Measurements from ENCODE around the gene DNLZ.

Gene DNLZ

GRCh38 chr9:136349546-136349945 lies 14.0 kb downstream of the DNLZ start:
- Histone ChIP-seq H3F3A (ENCODE audit: insufficient read depth) (no peaks in the 10 kb centered on the region), H3K4me3 (ENCODE audit: insufficient read depth, low read length, poor library complexity, severe bottlenecking) (no peak overlapping the region), H3K27me3 (ENCODE audit: low read length) (no peaks in the 10 kb centered on the region), H3K9ac (ENCODE audit: low read length) (no peak overlapping the region), H2AFZ (ENCODE audit: low read depth, low read length, severe bottlenecking) (no peak overlapping the region), H4K20me1 (ENCODE audit: low read depth, low read length) (no peaks in the 10 kb centered on the region), H3K36me3 (ENCODE audit: low read length) (no peaks in the 10 kb centered on the region), H3K9me3 (ENCODE audit: insufficient read depth, low read length) (no peaks in the 10 kb centered on the region), H3K79me2 (ENCODE audit: insufficient read depth, low read length) (no peaks in the 10 kb centered on the region), H3K9me2 (replicated peaks; ENCODE audit: insufficient read depth, low read length) (no peaks in the 10 kb centered on the region), H3K4me2 (ENCODE audit: low read depth, low read length, poor library complexity, severe bottlenecking) (no peak overlapping the region), H3K27ac (ENCODE audit: low read depth, low read length) (no peak overlapping the region)
- TF ChIP-seq EZH2phosphoT487 (conservative IDR thresholded peaks at IDR 0.05; ENCODE audit: low read length): no peak
- TF ChIP-seq, protein P1, sequence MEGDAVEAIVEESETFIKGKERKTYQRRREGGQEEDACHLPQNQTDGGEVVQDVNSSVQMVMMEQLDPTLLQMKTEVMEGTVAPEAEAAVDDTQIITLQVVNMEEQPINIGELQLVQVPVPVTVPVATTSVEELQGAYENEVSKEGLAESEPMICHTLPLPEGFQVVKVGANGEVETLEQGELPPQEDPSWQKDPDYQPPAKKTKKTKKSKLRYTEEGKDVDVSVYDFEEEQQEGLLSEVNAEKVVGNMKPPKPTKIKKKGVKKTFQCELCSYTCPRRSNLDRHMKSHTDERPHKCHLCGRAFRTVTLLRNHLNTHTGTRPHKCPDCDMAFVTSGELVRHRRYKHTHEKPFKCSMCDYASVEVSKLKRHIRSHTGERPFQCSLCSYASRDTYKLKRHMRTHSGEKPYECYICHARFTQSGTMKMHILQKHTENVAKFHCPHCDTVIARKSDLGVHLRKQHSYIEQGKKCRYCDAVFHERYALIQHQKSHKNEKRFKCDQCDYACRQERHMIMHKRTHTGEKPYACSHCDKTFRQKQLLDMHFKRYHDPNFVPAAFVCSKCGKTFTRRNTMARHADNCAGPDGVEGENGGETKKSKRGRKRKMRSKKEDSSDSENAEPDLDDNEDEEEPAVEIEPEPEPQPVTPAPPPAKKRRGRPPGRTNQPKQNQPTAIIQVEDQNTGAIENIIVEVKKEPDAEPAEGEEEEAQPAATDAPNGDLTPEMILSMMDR (IDR thresholded peaks at IDR 0.05; ENCODE audit: insufficient read depth, low read length, poor library complexity, severe bottlenecking): no peak

DNA sequence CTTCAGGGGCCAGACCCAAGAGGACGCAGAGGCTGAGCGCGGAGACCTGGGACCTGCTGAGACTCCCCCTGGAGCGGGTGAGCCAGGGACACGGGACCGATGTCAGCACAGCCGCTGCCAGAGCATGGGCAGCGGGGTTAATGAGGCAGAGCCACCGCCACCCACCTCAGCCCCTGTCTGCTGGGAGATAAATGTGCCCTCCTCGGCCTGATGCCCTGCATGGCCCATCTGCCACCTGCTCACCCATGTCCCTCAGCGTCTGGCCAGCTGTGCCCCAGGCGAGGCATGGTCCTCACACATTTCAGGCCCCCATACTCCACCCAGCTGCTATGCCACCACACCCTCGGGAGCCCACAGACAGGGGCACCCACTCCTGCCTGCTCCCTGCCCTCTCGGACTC lies 14.9 kb downstream of the DNLZ start:
- Histone ChIP-seq H3K9me2 (replicated peaks; ENCODE audit: insufficient read depth, low read length) (no peaks in the 10 kb centered on the region), H3K9me3 (ENCODE audit: insufficient read depth, low read length) (no peaks in the 10 kb centered on the region), H3K36me3 (ENCODE audit: low read length) (no peaks in the 10 kb centered on the region), H2AFZ (ENCODE audit: low read depth, low read length, severe bottlenecking) (no peak overlapping the region), H3K79me2 (ENCODE audit: insufficient read depth, low read length) (no peaks in the 10 kb centered on the region), H3K4me3 (ENCODE audit: insufficient read depth, low read length, poor library complexity, severe bottlenecking) (no peak overlapping the region), H4K20me1 (ENCODE audit: low read depth, low read length) (no peaks in the 10 kb centered on the region), H3K9ac (ENCODE audit: low read length) (no peak overlapping the region), H3K4me2 (ENCODE audit: low read depth, low read length, poor library complexity, severe bottlenecking) (no peak overlapping the region), H3K27me3 (ENCODE audit: low read length) (no peaks in the 10 kb centered on the region), H3K27ac (ENCODE audit: low read depth, low read length) (no peak overlapping the region), H3F3A (ENCODE audit: insufficient read depth) (no peaks in the 10 kb centered on the region)
- TF ChIP-seq EZH2phosphoT487 (conservative IDR thresholded peaks at IDR 0.05; ENCODE audit: low read length): no peak
- TF ChIP-seq, protein P1 (IDR thresholded peaks at IDR 0.05; ENCODE audit: insufficient read depth, low read length, poor library complexity, severe bottlenecking): no peak

GRCh38 chr9:136347472-136348256 lies 15.9 kb downstream of the DNLZ start:
- Histone ChIP-seq H3K4me2 (ENCODE audit: low read depth, low read length, poor library complexity, severe bottlenecking) (no peak overlapping the region), H3K9me2 (replicated peaks; ENCODE audit: insufficient read depth, low read length) (no peaks in the 10 kb centered on the region), H3F3A (ENCODE audit: insufficient read depth) (no peaks in the 10 kb centered on the region), H4K20me1 (ENCODE audit: low read depth, low read length) (no peaks in the 10 kb centered on the region), H3K9ac (ENCODE audit: low read length) (no peak overlapping the region), H3K9me3 (ENCODE audit: insufficient read depth, low read length) (no peaks in the 10 kb centered on the region), H3K4me3 (ENCODE audit: insufficient read depth, low read length, poor library complexity, severe bottlenecking) (no peak overlapping the region), H3K79me2 (ENCODE audit: insufficient read depth, low read length) (no peaks in the 10 kb centered on the region), H3K27ac (ENCODE audit: low read depth, low read length) (no peak overlapping the region), H3K36me3 (ENCODE audit: low read length) (no peaks in the 10 kb centered on the region), H2AFZ (ENCODE audit: low read depth, low read length, severe bottlenecking) (no peak overlapping the region), H3K27me3 (ENCODE audit: low read length) (no peaks in the 10 kb centered on the region)
- no peak for TF ChIP-seq EZH2phosphoT487 (conservative IDR thresholded peaks at IDR 0.05; ENCODE audit: low read length)
- TF ChIP-seq, protein P1 (IDR thresholded peaks at IDR 0.05; ENCODE audit: insufficient read depth, low read length, poor library complexity, severe bottlenecking): no peak
